Sciatic nerve (tissue), 2 donors: ENCODE results near the gene THAP4. TPM values are rescaled to one million over a fixed set of nuclear protein-coding genes. Genes with fewer than 3 reads are reported as not detected.

Source experiments
- ATAC-seq: fragments of 200-7000 bp; cut with Tn5 transposase; one replicate; pipeline ENCODE4 v1.9.1; 2020; ENCODE audit warnings: mild to moderate bottlenecking, moderate library complexity
- DNase-seq: peaks from one replicate; pipeline ENCODE4 v3.0.0-alpha.2; 2020; ENCODE audit warnings: low spot score
- intact Hi-C: fragments of 100-400 bp; cut with DNase I; formaldehyde crosslinking; loops from one replicate; pipeline ENCODE4 v1.14.2; 2022
- total RNA-seq: library from RNA; stranded (reverse); fragmentation: NEBNext Ultra II Directional; extraction: Animal tissue kit (Norgen Biotek cat#: 25700); gene quantifications from one replicate; pipeline ENCODE4 v1.2.1, GENCODE V29; 2021
- donor health status: DM: no; HTN: no; CAD: no.
- donor health status: DM: no; HTN: no; CAD: no.

Gene THAP4
- total RNA-seq, 1 donor from 2014 or later = 37.7 TPM

DNA sequence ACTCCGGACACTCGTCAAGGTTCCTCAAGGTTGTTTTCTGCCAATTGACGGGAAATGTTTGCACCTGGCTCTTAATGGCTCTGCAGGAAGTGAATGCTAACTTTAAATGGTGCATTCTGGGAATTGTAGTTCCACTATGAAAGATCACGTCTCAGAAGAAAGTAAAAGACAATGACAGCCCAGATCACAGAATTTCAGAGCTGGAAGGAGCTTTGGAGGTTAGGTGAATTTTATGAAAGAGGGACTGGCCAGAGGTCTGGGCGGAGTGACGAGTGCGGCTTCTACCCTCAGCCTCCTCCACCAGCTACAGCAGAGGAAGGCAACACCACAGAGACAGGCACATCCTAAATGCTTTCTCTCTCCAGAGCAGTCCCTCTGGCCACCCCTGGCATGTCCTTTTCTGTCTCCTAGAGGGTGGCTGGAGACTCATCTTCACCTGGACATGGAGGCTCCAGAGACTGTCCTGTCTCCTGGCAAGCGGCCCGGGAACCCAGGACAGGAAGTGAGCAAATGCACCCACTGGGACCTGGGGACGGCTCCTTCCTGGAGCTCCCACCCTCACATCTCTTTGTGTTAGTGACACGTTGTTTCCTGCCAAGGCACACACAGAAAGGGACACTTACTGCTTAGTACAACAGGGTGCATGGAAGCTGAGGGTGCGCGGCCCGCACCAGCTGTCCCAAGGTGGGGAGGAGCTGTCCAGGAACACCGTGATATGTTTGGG is 19.4 kb downstream of the THAP4 start:
- DNase-seq (no peak), ATAC-seq (no peak)
- intact Hi-C loops = no loop called here

GRCh38 chr2:241616168-241617125 is 20.5 kb downstream of the THAP4 start:
- intact Hi-C loops = no loop called here
- DNase-seq = no peak
- ATAC-seq = no peak

DNA sequence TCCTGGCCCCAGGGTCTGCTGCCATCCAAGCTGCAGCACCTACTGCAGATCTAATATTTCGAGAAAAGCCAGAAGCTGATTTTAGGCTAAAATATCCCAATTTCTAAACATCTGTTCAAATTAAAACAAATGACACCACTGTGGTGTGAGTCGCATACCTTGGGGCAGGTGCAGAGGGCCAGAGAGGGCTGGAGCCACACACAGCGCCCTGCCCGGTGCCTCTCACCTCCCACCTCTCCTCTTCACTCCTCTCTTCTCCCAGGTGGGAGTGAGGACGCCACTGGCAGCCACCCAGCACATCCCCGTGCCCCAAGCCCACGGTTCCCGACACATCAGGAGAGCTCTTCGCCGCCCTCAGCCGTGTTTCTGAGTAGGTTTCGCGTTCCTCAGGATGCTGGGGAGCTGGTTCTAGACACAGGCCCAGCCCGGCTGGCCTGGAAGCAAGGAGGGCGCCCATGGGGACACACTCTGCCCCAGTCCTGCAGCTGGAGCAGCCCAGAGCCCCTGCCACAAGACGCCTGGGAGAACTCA is 21.4 kb downstream of the THAP4 start:
- no peak for DNase-seq
- intact Hi-C loops = no loop called here
- ATAC-seq = no peak

GRCh38 chr2:241615041-241615440 is 21.9 kb downstream of the THAP4 start:
- intact Hi-C loops = no loop called here
- DNase-seq (no peak), ATAC-seq (no peak)

DNA sequence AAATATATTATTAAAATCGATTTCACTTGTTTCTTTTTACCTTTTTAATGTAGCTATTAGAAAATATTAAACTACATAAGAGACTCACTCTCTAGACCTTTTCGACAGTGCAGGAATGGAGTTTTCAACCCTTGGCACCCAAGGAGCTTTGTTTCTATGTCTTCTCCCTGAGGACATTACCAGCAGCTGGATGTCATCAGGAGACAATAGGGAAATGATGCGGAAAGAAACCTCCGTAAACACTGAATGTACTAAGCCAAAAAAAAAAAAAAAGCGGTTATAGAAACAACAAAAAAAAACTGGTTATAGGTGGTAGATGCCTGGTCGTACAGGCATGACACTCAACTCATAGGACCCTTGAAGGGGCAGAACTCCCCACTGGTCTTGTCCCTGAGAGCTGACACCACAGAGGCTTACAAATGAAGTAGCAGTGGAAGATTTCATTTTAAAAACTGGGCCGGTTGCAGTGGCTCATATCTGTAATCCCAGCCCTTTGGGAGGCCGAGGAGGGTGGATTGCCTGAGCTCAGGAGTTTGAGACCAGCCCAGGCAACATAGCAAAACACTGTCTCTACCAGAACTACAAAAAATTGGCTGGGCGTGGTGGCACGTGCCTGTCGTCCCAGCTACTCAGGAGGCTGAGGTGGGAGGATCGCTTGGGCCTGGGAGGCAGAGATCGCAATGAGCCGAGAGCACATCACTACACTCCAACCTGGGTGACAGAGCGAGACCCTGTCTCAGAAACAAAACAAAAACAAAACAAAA is 23.8 kb downstream of the THAP4 start:
- DNase-seq (no peak), ATAC-seq (peak; percentile 20)
- intact Hi-C loops = no loop called here

DNA sequence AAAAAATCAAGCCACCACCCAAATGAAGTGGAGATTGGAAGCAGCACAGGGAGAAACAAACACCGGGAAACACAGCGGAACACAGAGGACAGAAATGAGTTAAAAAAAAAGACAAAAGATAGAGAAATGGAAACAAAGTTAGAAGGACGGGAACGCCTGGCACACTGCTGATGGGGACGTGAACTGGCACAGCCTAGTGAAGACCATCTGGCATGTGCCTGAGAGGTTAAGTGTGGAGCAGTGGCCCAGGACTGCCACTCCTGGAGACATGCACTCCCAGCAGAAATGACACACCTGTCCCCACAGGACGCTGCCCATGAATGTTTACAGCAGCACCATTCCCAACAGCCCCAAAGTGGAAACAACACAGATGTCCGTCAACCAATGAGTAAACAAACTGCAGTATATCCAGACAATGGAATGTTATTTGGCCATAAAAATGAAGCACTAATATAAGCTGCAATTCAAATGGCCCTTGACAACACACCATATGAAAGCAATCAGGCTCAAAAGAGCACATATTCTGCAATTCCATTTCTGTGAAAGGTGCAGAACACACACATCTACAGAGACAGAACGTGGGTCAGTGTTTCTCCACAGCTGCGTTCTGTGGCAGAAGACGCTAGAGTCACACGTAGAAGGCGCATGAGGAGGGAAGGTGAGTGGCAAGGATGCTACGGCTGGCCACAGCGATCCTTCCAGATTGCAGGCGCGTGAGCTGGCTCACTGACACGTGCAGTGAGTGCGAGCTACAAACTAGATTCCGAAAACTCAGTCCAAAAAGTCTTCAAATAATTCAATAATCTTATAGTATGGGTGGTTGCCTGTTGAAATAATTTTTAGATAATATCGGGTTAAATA is 24.6 kb downstream of the THAP4 start:
- DNase-seq (peak; percentile 52), ATAC-seq (peak; percentile 46)
- intact Hi-C loops = no loop called here

DNA sequence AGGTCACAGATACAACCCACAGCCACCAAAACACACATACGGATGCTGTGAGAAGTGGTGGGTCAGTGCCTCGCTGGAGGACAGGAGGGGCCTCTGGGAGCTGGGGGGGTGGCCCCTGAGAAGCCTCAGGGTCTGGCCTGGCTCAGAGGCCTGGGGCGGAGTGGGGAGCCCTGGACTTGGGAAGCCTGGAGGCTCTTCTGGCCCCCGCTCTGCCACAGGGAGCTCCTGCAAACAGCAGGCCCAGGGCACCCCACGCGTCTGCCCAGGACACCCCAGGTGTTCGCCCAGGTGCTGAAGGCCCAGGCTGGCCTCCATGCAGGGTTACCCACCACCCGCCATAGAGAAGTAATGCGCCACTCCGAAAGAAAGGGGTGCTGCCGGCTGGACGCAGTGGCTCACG is 25.9 kb downstream of the THAP4 start:
- intact Hi-C loops = no loop called here
- peak; percentile 52 for DNase-seq
- no peak for ATAC-seq

GRCh38 chr2:241609859-241610793 is 26.8 kb downstream of the THAP4 start:
- ATAC-seq = peak; percentile 88
- intact Hi-C loops = no loop called here
- peak; percentile 86 for DNase-seq

DNA sequence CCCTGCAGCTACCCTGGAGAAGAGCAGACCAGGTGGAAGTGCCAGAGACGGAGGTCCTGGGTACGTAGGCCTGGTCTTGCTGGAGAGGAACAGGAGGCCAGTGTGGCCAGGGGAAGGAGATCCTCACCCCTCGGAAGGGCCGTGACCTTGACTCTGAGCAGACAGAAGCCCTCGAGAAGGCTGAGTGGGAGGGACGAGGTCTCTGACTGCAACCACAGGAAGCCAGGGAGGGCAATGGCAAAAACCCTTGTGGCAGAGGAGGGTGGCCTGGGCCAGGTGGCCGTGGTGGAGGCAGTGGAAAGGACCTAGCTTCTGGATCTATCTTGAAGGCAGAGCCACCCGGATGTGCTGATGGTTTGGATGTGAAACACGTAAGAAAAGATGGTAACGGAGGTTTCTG is 28.1 kb downstream of the THAP4 start:
- no peak for ATAC-seq
- intact Hi-C loops = no loop called here

GRCh38 chr2:241607162-241607885 is 29.6 kb downstream of the THAP4 start:
- intact Hi-C loops = no loop called here
- no peak for ATAC-seq
- peak; percentile 37 for DNase-seq

More for the DNA sequence above, 28.1 kb downstream of the THAP4 start:
- peak; percentile 42 for DNase-seq

DNA sequence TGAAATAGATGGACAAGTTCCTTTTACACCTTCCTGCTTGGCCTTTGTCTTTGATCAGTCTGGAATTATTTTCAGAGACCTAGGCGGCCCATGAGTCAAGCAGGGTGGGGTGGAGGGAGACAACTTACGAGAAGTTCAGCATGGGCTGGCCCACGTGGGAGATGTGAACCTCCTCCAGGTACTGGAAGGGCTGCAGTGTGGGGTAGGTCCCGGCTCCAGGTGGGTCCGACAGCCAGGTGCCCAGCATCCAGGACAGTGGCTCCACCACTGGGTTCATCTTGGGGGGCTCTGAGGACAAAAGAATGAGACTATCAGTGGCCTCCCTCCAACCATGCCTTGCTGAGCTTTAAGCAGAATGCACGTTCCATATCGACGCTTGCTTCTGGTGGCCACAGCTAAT is 30.8 kb downstream of the THAP4 start:
- ATAC-seq (no peak), DNase-seq (peak; percentile 31)
- intact Hi-C loops = no loop called here

- ATAC-seq (no peak), DNase-seq (peak; percentile 21)
- intact Hi-C loops = no loop called here
Measured at GRCh38 chr2:241603686-241604085, 33.3 kb downstream of the THAP4 start.

GRCh38 chr2:241602720-241603119 is 34.2 kb downstream of the THAP4 start:
- ATAC-seq = no peak
- intact Hi-C loops = no loop called here

DNA sequence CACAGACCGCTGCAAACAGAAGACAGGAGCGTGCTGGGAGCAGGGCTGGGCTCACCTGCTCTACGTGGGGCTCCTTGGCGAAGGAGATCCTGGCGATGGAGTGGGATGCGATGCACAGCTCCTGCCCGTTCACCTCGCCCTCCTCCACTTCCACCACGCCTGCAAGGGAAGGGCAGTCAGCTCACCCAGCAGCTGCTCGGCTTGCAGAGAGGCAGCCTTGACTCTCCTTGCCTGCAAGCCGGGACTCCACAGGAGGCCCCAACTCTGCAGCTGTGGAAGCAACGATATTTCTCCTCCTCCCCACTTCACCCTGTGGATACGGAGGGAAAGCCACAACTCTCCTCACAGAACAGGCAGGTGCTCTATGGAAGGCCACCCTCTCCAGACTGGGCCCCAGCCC is 35.1 kb downstream of the THAP4 start:
- intact Hi-C loops = no loop called here
- peak; percentile 33 for DNase-seq
- no peak for ATAC-seq

More at GRCh38 chr2:241602720-241603119, 34.2 kb downstream of the THAP4 start:
- peak; percentile 33 for DNase-seq

GRCh38 chr2:241599615-241600014 is 37.3 kb downstream of the THAP4 start:
- ATAC-seq (no peak), DNase-seq (peak; percentile 10)
- intact Hi-C loops = no loop called here

- DNase-seq (peak; percentile 42), ATAC-seq (no peak)
- intact Hi-C loops = no loop called here
Measured at GRCh38 chr2:241598487-241598886, 38.5 kb downstream of the THAP4 start.

DNA sequence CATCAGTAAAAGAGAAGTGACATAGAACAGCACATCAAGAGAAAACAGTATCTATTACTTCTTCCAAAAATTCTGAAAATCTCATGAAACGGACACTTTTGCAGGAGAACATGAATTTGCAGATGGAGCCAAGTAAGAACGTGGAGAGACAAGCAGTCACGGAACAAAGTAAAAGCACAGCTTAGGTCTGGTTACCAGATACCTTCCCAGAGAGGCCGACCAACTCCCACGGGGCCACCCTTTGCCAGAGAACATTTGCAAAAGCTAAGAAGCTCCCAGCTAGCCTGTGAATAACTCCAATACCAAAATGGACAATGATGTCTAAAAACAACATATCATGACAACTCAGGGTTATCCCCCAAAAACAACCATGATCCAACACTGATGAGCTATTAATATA is 38.9 kb downstream of the THAP4 start:
- intact Hi-C loops = no loop called here
- ATAC-seq (no peak), DNase-seq (peak; percentile 59)
